Stimulated activated effector memory CD8-positive, alpha-beta T cell treated with anti-CD3 and anti-CD28 coated beads, Interleukin-12 subunit alpha, Interleukin-12 subunit beta, amount 100 ng/mL, for 72 hours (primary cell): ENCODE measurements around the gene CALML4.
"Not testable (repeated sequence)": the region's sequence is repeated elsewhere in the genome, so short reads cannot be mapped to it uniquely, and the experiment has no call there.

ENCODE experiments used
- ATAC-seq: fragments of 150-1000 bp; cut with Tn5 transposase; 2 replicates; pipeline ENCODE4 v1.10.0; 2021
- DNase-seq, 2 donors: peaks; one replicate each; pipeline ENCODE4 v3.0.0; 2021 to 2022; ENCODE audit warnings: low spot score in 2 of 2
- H3K27ac Mint-ChIP-seq: one replicate; pipeline ENCODE4 v1.8.0; 2022; ENCODE audit warnings: mild to moderate bottlenecking, mixed read lengths
- H3K36me3 Mint-ChIP-seq: one replicate; pipeline ENCODE4 v1.8.0; 2022; ENCODE audit warnings: mild to moderate bottlenecking, mixed read lengths
- H3K4me1 Mint-ChIP-seq: one replicate; pipeline ENCODE4 v1.8.0; 2022; ENCODE audit warnings: mixed read lengths
- H3K4me3 Mint-ChIP-seq: one replicate; pipeline ENCODE4 v1.8.0; 2022; ENCODE audit warnings: mild to moderate bottlenecking, mixed read lengths
- H3K9me3 Mint-ChIP-seq: one replicate; pipeline ENCODE4 v1.8.0; 2022; ENCODE audit warnings: mixed read lengths

CALML4 gene

GRCh38 chr15:68218331-68218730 is 13.2 kb upstream of the CALML4 start:
- ATAC-seq: no peak
- H3K27ac Mint-ChIP-seq: no peak overlapping the region
- no peaks in the 10 kb centered on the region for H3K9me3 Mint-ChIP-seq
- no peak for DNase-seq
- H3K4me3 Mint-ChIP-seq: no peak overlapping the region
- peaks cover 9% of the 10 kb centered on the region for H3K36me3 Mint-ChIP-seq
- H3K4me1 Mint-ChIP-seq: peaks cover 10% of the 10 kb centered on the region

GRCh38 chr15:68217341-68217740 is 12.2 kb upstream of the CALML4 start:
- DNase-seq: no peak
- Mint-ChIP-seq H3K27ac (no peak overlapping the region), H3K9me3 (no peaks in the 10 kb centered on the region)

GRCh38 chr15:68214838-68215254 is 9.7 kb upstream of the CALML4 start:
- DNase-seq (no peak), ATAC-seq (no peak)
- H3K4me3 Mint-ChIP-seq: no peak overlapping the region
- no peaks in the 10 kb centered on the region for H3K9me3 Mint-ChIP-seq
- H3K27ac Mint-ChIP-seq: no peak overlapping the region
- peaks cover 10% of the 10 kb centered on the region for H3K36me3 Mint-ChIP-seq
- peaks cover 11% of the 10 kb centered on the region for H3K4me1 Mint-ChIP-seq

More at GRCh38 chr15:68217341-68217740, 12.2 kb upstream of the CALML4 start:
- peaks cover 4% of the 10 kb centered on the region for H3K4me1 Mint-ChIP-seq
- no peak overlapping the region for H3K4me3 Mint-ChIP-seq
- ATAC-seq: no peak
- peaks cover 9% of the 10 kb centered on the region for H3K36me3 Mint-ChIP-seq

GRCh38 chr15:68213991-68214837 is 9.1 kb upstream of the CALML4 start:
- H3K36me3 Mint-ChIP-seq: peaks cover 14% of the 10 kb centered on the region
- H3K27ac Mint-ChIP-seq: peak overlapping the region; percentile 61
- H3K9me3 Mint-ChIP-seq: no peaks in the 10 kb centered on the region
- DNase-seq: no peak
- peaks cover 15% of the 10 kb centered on the region for H3K4me1 Mint-ChIP-seq
- H3K4me3 Mint-ChIP-seq: no peak overlapping the region
- ATAC-seq: no peak

GRCh38 chr15:68213491-68213845 is 8.3 kb upstream of the CALML4 start:
- ATAC-seq, H3K9me3 Mint-ChIP-seq, H3K4me3 Mint-ChIP-seq, DNase-seq: not testable (repeated sequence)
- H3K27ac Mint-ChIP-seq: peak overlapping the region; percentile 61
- H3K36me3 Mint-ChIP-seq: peaks cover 19% of the 10 kb centered on the region
- H3K4me1 Mint-ChIP-seq: peaks cover 22% of the 10 kb centered on the region

- Mint-ChIP-seq H3K27ac (no peak overlapping the region), H3K36me3 (peaks cover 20% of the 10 kb centered on the region), H3K4me1 (peaks cover 32% of the 10 kb centered on the region), H3K9me3 (no peaks in the 10 kb centered on the region), H3K4me3 (no peak overlapping the region)
- no peak for ATAC-seq
- DNase-seq: no peak
These were observed 6.7 kb upstream of the CALML4 start for GRCh38 chr15:68211656-68212320.

- DNase-seq (peak; percentile 57 to 75), ATAC-seq (peak; percentile 42)
- Mint-ChIP-seq H3K4me3 (no peak overlapping the region), H3K9me3 (no peaks in the 10 kb centered on the region), H3K36me3 (peaks cover 20% of the 10 kb centered on the region), H3K27ac (no peak overlapping the region), H3K4me1 (peaks cover 32% of the 10 kb centered on the region)
These were observed 5.9 kb upstream of the CALML4 start for GRCh38 chr15:68210821-68211655.

GRCh38 chr15:68210409-68210756 is 5.3 kb upstream of the CALML4 start:
- DNase-seq (no peak), ATAC-seq (no peak)
- H3K4me1 Mint-ChIP-seq: peaks cover 32% of the 10 kb centered on the region
- H3K36me3 Mint-ChIP-seq: peaks cover 20% of the 10 kb centered on the region
- H3K9me3 Mint-ChIP-seq: no peaks in the 10 kb centered on the region
- H3K27ac Mint-ChIP-seq: peak overlapping the region; percentile 91
- peak overlapping the region; percentile 63 for H3K4me3 Mint-ChIP-seq

GRCh38 chr15:68209735-68210408 is 4.7 kb upstream of the CALML4 start:
- Mint-ChIP-seq H3K4me3 (peak overlapping the region; percentile 63), H3K9me3 (no peaks in the 10 kb centered on the region)
- DNase-seq: no peak

GRCh38 chr15:68209272-68209671 is 4.1 kb upstream of the CALML4 start:
- ATAC-seq (no peak), DNase-seq (no peak)
- Mint-ChIP-seq H3K4me3 (peak overlapping the region; percentile 63), H3K9me3 (no peaks in the 10 kb centered on the region), H3K27ac (peak overlapping the region; percentile 91), H3K36me3 (peaks cover 20% of the 10 kb centered on the region), H3K4me1 (peaks cover 32% of the 10 kb centered on the region)

More at GRCh38 chr15:68209735-68210408, 4.7 kb upstream of the CALML4 start:
- Mint-ChIP-seq H3K27ac (peak overlapping the region; percentile 91), H3K4me1 (peaks cover 32% of the 10 kb centered on the region), H3K36me3 (peaks cover 20% of the 10 kb centered on the region)
- ATAC-seq: peak; percentile 79

GRCh38 chr15:68208636-68209240 is 3.6 kb upstream of the CALML4 start:
- ATAC-seq (no peak), DNase-seq (no peak)
- no peaks in the 10 kb centered on the region for H3K9me3 Mint-ChIP-seq
- peak overlapping the region; percentile 63 for H3K4me3 Mint-ChIP-seq
- peaks cover 20% of the 10 kb centered on the region for H3K36me3 Mint-ChIP-seq
- H3K4me1 Mint-ChIP-seq: peaks cover 28% of the 10 kb centered on the region
- peak overlapping the region; percentile 91 for H3K27ac Mint-ChIP-seq

- H3K27ac Mint-ChIP-seq: peak overlapping the region; percentile 91
- peaks cover 20% of the 10 kb centered on the region for H3K36me3 Mint-ChIP-seq
- peaks cover 27% of the 10 kb centered on the region for H3K4me1 Mint-ChIP-seq
- no peak for DNase-seq
- H3K4me3 Mint-ChIP-seq: peak overlapping the region; percentile 63
- ATAC-seq: no peak
- no peaks in the 10 kb centered on the region for H3K9me3 Mint-ChIP-seq
These were observed 3.0 kb upstream of the CALML4 start for GRCh38 chr15:68208136-68208535.

GRCh38 chr15:68207176-68207935 is 2.2 kb upstream of the CALML4 start:
- Mint-ChIP-seq H3K4me1 (peaks cover 27% of the 10 kb centered on the region), H3K4me3 (peak overlapping the region; percentile 63), H3K27ac (peak overlapping the region; percentile 91), H3K36me3 (peaks cover 20% of the 10 kb centered on the region), H3K9me3 (no peaks in the 10 kb centered on the region)
- DNase-seq (no peak), ATAC-seq (peak; percentile 39)

- Mint-ChIP-seq H3K27ac (peak overlapping the region; percentile 91), H3K4me1 (peaks cover 27% of the 10 kb centered on the region), H3K4me3 (peak overlapping the region; percentile 63), H3K9me3 (no peaks in the 10 kb centered on the region), H3K36me3 (peaks cover 20% of the 10 kb centered on the region)
- DNase-seq (no peak), ATAC-seq (peak; percentile 8)
These were observed 1.6 kb upstream of the CALML4 start for GRCh38 chr15:68206711-68207151.
